GM12878 (cell line): ENCODE results near the gene VWA5B2. TPM values are rescaled to one million over a fixed set of nuclear protein-coding genes. Genes with fewer than 3 reads are reported as not detected.

ENCODE experiments used
- ATAC-seq: fragments of 200-7000 bp; cut with Tn5 transposase; 3 replicates; pipeline ENCODE4 v1.9.1; 2020; ENCODE audit warnings: mild to moderate bottlenecking, moderate library complexity
- BruUV-seq: library from RNA; stranded (reverse); fragments of 400-500 nt; replicated peaks from 2 replicates; lab custom pipeline; 2021; lab: Mats Ljungman, UMichigan
- CTCF ChIA-PET: fragments of 300-600 bp; sonication (Branson Sonifier 250); formaldehyde crosslinking; extraction: SDS; loops from one replicate; lab custom pipeline; 2021; ENCODE audit warnings: inconsistent platforms; lab: Yijun Ruan, JAX
- POLR2A ChIA-PET: fragments of 350-600 bp; formaldehyde crosslinking; extraction: SDS; loops from one replicate; lab custom pipeline; 2021; ENCODE audit warnings: inconsistent platforms; lab: Charles Lee
- RAD21 ChIA-PET: fragments of 300-600 bp; sonication (Branson Sonifier 250); formaldehyde crosslinking; loops from one replicate; lab custom pipeline; 2023; ENCODE audit warnings: antibody characterized with exemption; ENCODE audit not compliant: unreplicated experiment; lab: Charles Lee
- SMC1A ChIA-PET: fragments of 300-600 bp; sonication (Branson Sonifier 250); formaldehyde crosslinking; loops from one replicate; lab custom pipeline; 2023; ENCODE audit not compliant: unreplicated experiment, uncharacterized antibody; lab: Charles Lee
- DNase-seq: peaks from one replicate; pipeline ENCODE4 v3.0.0-alpha.2; 2011; ENCODE audit warnings: low read depth, low spot score
- FAIRE-seq: peaks from 3 replicates; lab custom pipeline; 2011; peaks lifted over from hg19 to GRCh38; lab: Jason Lieb, UNC
- H2AFZ ChIP-seq: 2 replicates; pipeline ENCODE4 v1.6.0; 2011; ENCODE audit warnings: low read depth, low read length, control low read depth; ENCODE audit not compliant: control insufficient read depth
- H3K27ac ChIP-seq: 2 replicates; pipeline ENCODE4 v1.5.1; 2011; ENCODE audit warnings: control low read depth; ENCODE audit not compliant: control insufficient read depth, insufficient read depth
- H3K27me3 ChIP-seq, 2 experiments: replicated peaks in 1 of 2; 2 replicates each; pipeline versions ENCODE4 v1.6.0 to v1.6.1; 2011; ENCODE audit warnings: low read length in 1 of 2; ENCODE audit not compliant: control insufficient read depth in 2 of 2, insufficient read depth in 2 of 2
- H3K36me3 ChIP-seq, 2 experiments: 2 replicates each; pipeline ENCODE4 v1.5.1; 2011; ENCODE audit warnings: low read length in 1 of 2; ENCODE audit not compliant: control insufficient read depth in 2 of 2, insufficient read depth in 2 of 2
- H3K4me1 ChIP-seq: 2 replicates; pipeline ENCODE4 v1.6.1; 2011; ENCODE audit warnings: mild to moderate bottlenecking, low read length, moderate library complexity, mixed read lengths; ENCODE audit not compliant: control insufficient read depth, insufficient read depth
- H3K4me2 ChIP-seq: 2 replicates; pipeline ENCODE4 v1.6.0; 2011; ENCODE audit warnings: control low read depth; ENCODE audit not compliant: control insufficient read depth, insufficient read depth
- H3K4me3 ChIP-seq: fragments of 200-600 bp; sonication (generic); 2 replicates; pipeline ENCODE4 v1.5.1; 2016
- H3K79me2 ChIP-seq: 2 replicates; pipeline ENCODE4 v1.6.0; 2011; ENCODE audit warnings: low read length; ENCODE audit not compliant: control insufficient read depth, insufficient read depth
- H3K9ac ChIP-seq: 2 replicates; pipeline ENCODE4 v1.8.0; 2011; ENCODE audit warnings: low read length, control low read depth, mixed read lengths; ENCODE audit not compliant: control insufficient read depth, insufficient read depth
- H3K9me3 ChIP-seq: replicated peaks from 3 replicates; pipeline ENCODE4 v1.5.1; 2011; ENCODE audit warnings: mild to moderate bottlenecking, low read length; ENCODE audit not compliant: control insufficient read depth, insufficient read depth
- H4K20me1 ChIP-seq: 2 replicates; pipeline ENCODE4 v1.6.0; 2011; ENCODE audit not compliant: control insufficient read depth, insufficient read depth
- CBX3 ChIP-seq: fragments of 200-600 bp; sonication (generic); IDR thresholded peaks from 2 replicates; pipeline ENCODE4 v1.6.1; 2016; ENCODE audit warnings: low read depth, borderline replicate concordance
- CREM ChIP-seq: IDR thresholded peaks from 2 replicates; pipeline ENCODE4 v1.6.1; 2014; ENCODE audit warnings: antibody characterized with exemption, low read depth
- ELK1 ChIP-seq: IDR thresholded peaks from 2 replicates; pipeline ENCODE4 v1.6.1; 2012; ENCODE audit warnings: low read depth, low read length, improper control_type of control experiment
- ESRRA ChIP-seq: IDR thresholded peaks from 2 replicates; pipeline ENCODE4 v1.6.1; 2012; ENCODE audit warnings: mild to moderate bottlenecking, low read length, improper control_type of control experiment
- MTA3 ChIP-seq: IDR thresholded peaks from 2 replicates; pipeline ENCODE4 v1.6.1; 2012; ENCODE audit warnings: low read length, inconsistent platforms, borderline replicate concordance
- PAX5 ChIP-seq: IDR thresholded peaks from 2 replicates; pipeline ENCODE4 v1.6.1; 2011; ENCODE audit warnings: low read depth, low read length, borderline replicate concordance
- RB1 ChIP-seq: fragments of 450-650 bp; formaldehyde crosslinking; IDR thresholded peaks from 2 replicates; pipeline ENCODE4 v1.6.1; 2017; ENCODE audit warnings: mild to moderate bottlenecking, borderline replicate concordance
- SIX5 ChIP-seq: IDR thresholded peaks from 2 replicates; pipeline ENCODE4 v1.6.1; 2011; ENCODE audit warnings: mild to moderate bottlenecking, low read depth, low read length, moderate library complexity; ENCODE audit not compliant: severe bottlenecking
- TBL1XR1 ChIP-seq: IDR thresholded peaks from 2 replicates; pipeline ENCODE4 v1.6.1; 2012; ENCODE audit warnings: low read depth, low read length, improper control_type of control experiment
- YY1 ChIP-seq: IDR thresholded peaks from 2 replicates; pipeline ENCODE4 v1.6.1; 2011; ENCODE audit warnings: low read depth, mild to moderate bottlenecking, low read length
- ZNF687 ChIP-seq: fragments of 450-650 bp; IDR thresholded peaks from 2 replicates; pipeline ENCODE4 v1.6.1; 2017; ENCODE audit warnings: mild to moderate bottlenecking, moderate library complexity
- WGBS: methylation state at CpG from one replicate; pipeline ENCODE4 v1.1.6; 2016; ENCODE audit warnings: low lambda C conversion rate; ENCODE audit not compliant: insufficient replicate concordance, insufficient coverage; ENCODE audit errors: missing lambda C conversion rate; 5-methylcytosine and 5-hydroxymethylcytosine counted together
- in situ Hi-C: fragments of 300-500 bp; cut with MboI; formaldehyde crosslinking; loops from 9 replicates; pipeline ENCODE4 v1.14.3; 2018; ENCODE audit warnings: mixed read lengths
- intact Hi-C: fragments of 100-400 bp; cut with micrococcal nuclease; formaldehyde crosslinking; loops from one replicate; pipeline ENCODE4 v1.14.2; 2022; ENCODE audit not compliant: unreplicated experiment
- polyA plus RNA-seq, 11 experiments: library from polyadenylated mRNA; depleted of rRNA in 4 of 11; unstranded in 6 of 11; stranded (reverse) in 5 of 11; fragments of >200 nt; fragmentation: Nextera tagmentation in 4 of 11; fragmentation: Illumina TruSeq in 1 of 11; extraction: Ambion mirVana in 4 of 11; extraction: Trizol in 1 of 11; gene quantifications; 1 replicate in 1 of 11; 2 replicates in 10 of 11; pipeline versions ENCODE4 v1.2.1 to v1.2.3, GENCODE V29; 2011 to 2016; ENCODE audit warnings: inconsistent platforms in 2 of 11, missing spikeins in 2 of 11, low read depth in 1 of 11
- total RNA-seq, 4 experiments: library from RNA; depleted of rRNA in 3 of 4; stranded (reverse); fragments of >200 nt in 3 of 4; fragmentation: Illumina TruSeq in 1 of 4; extraction: Trizol in 1 of 4; gene quantifications; 2 replicates each; pipeline versions ENCODE4 v1.2.1 to v1.2.3, GENCODE V29; 2013 to 2021
- TF ChIP-seq, protein P1 (sequence below): fragments of 450-650 bp; formaldehyde crosslinking; IDR thresholded peaks from 2 replicates; pipeline ENCODE4 v1.4.0; 2022; ENCODE audit warnings: mild to moderate bottlenecking, moderate library complexity
- TF ChIP-seq, protein P2 (sequence below): fragments of 450-650 bp; IDR thresholded peaks from 2 replicates; pipeline ENCODE4 v1.6.1; 2016; ENCODE audit warnings: mild to moderate bottlenecking

VWA5B2 gene
- total and polyA plus RNA-seq, 10 of the 15 experiments (the other 5 are each of a cell fraction or from before 2014, with no cell fraction given), result 0.03 to 0.09 TPM; not detected in 8

- ChIA-PET SMC1A (no interaction called here), RAD21 (no interaction called here), POLR2A (no interaction called here), CTCF (no interaction called here)
- no peak overlapping the region for H3K27ac ChIP-seq
- H2AFZ ChIP-seq, result no peak overlapping the region
- no peak overlapping the region for H3K4me3 ChIP-seq
- 98% methylated on average over 9 of the region's 9 CpGs for WGBS
- peaks cover 11 to 27% of the 10 kb centered on the region in 2 experiments; a peak in 3 of 4 replicates for H3K36me3 ChIP-seq
- peaks cover 1% of the 10 kb centered on the region; the same call in 1 of the 2 replicates for H4K20me1 ChIP-seq
- DNase-seq (no peak), FAIRE-seq (no peak), ATAC-seq (no peak)
- H3K9ac ChIP-seq, result no peak overlapping the region
- H3K27me3 ChIP-seq, result no peaks in the 10 kb centered on the region
- H3K4me1 ChIP-seq, result no peaks in the 10 kb centered on the region
- intact Hi-C loops, result no loop called here
- TF ChIP-seq SIX5, result no peak
- TF ChIP-seq CBX3, result no peak
- no peak for TF ChIP-seq ZNF687
- TF ChIP-seq, protein P1, sequence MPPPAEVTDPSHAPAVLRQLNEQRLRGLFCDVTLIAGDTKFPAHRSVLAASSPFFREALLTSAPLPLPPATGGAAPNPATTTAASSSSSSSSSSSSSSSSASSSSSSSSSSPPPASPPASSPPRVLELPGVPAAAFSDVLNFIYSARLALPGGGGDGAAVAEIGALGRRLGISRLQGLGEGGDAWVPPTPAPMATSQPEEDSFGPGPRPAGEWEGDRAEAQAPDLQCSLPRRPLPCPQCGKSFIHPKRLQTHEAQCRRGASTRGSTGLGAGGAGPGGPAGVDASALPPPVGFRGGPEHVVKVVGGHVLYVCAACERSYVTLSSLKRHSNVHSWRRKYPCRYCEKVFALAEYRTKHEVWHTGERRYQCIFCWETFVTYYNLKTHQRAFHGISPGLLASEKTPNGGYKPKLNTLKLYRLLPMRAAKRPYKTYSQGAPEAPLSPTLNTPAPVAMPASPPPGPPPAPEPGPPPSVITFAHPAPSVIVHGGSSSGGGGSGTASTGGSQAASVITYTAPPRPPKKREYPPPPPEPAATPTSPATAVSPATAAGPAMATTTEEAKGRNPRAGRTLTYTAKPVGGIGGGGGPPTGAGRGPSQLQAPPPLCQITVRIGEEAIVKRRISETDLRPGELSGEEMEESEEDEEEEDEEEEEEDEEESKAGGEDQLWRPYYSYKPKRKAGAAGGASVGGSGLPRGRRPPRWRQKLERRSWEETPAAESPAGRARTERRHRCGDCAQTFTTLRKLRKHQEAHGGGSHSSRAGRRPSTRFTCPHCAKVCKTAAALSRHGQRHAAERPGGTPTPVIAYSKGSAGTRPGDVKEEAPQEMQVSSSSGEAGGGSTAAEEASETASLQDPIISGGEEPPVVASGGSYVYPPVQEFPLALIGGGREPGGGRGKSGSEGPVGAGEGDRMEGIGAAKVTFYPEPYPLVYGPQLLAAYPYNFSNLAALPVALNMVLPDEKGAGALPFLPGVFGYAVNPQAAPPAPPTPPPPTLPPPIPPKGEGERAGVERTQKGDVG (CRISPR knock-in tag), result no peak
- no peak for TF ChIP-seq ELK1
- no peak for TF ChIP-seq RB1
- TF ChIP-seq TBL1XR1, result no peak
- no peak for TF ChIP-seq ESRRA
- no peak for TF ChIP-seq YY1
- no peak for TF ChIP-seq MTA3
- TF ChIP-seq, protein P2, sequence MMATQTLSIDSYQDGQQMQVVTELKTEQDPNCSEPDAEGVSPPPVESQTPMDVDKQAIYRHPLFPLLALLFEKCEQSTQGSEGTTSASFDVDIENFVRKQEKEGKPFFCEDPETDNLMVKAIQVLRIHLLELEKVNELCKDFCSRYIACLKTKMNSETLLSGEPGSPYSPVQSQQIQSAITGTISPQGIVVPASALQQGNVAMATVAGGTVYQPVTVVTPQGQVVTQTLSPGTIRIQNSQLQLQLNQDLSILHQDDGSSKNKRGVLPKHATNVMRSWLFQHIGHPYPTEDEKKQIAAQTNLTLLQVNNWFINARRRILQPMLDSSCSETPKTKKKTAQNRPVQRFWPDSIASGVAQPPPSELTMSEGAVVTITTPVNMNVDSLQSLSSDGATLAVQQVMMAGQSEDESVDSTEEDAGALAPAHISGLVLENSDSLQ, result no peak
- no peak for TF ChIP-seq PAX5
- TF ChIP-seq CREM, result no peak
- H3K9me3 ChIP-seq, result no peaks in the 10 kb centered on the region
- H3K4me2 ChIP-seq, result no peak overlapping the region
- BruUV-seq, result no TSS peak
- H3K79me2 ChIP-seq, result no peaks in the 10 kb centered on the region
- in situ Hi-C loops, result no loop called here
Observed at GRCh38 chr3:184193991-184194539, 35.3 kb upstream of the VWA5B2 start.
